IPS DF 6.9 (cell line): ENCODE results near the gene ZNF91.
A peak's percentile ranks its signal among the peaks of the same experiment; 100 is the strongest.
"Not testable (repeated sequence)": the region's sequence is repeated elsewhere in the genome, so short reads cannot be mapped to it uniquely, and the experiment has no call there.

Experiments used
- DNase-seq: peaks from one replicate; pipeline ENCODE4 v3.0.0-alpha.2; 2013; ENCODE audit warnings: low read depth, low spot score
- H3K27ac ChIP-seq: one replicate; pipeline ENCODE4 v1.5.1; 2013; ENCODE audit warnings: low read length, control low read depth
- H3K27me3 ChIP-seq: 2 replicates; pipeline ENCODE4 v1.6.1; 2013; ENCODE audit warnings: mild to moderate bottlenecking, low read length; ENCODE audit not compliant: control insufficient read depth, insufficient read depth
- H3K36me3 ChIP-seq: 2 replicates; pipeline ENCODE4 v1.6.1; 2013; ENCODE audit warnings: low read length; ENCODE audit not compliant: control insufficient read depth, insufficient read depth
- H3K4me1 ChIP-seq: 2 replicates; pipeline ENCODE4 v1.6.1; 2013; ENCODE audit warnings: low read length; ENCODE audit not compliant: control insufficient read depth, insufficient read depth
- H3K4me3 ChIP-seq: 2 replicates; pipeline ENCODE4 v1.5.1; 2013; ENCODE audit warnings: mild to moderate bottlenecking, low read length
- H3K9me3 ChIP-seq: 2 replicates; pipeline ENCODE4 v1.6.1; 2013; ENCODE audit warnings: low read length, inconsistent platforms; ENCODE audit not compliant: control insufficient read depth, insufficient read depth
- WGBS: extraction: QIAGEN DNeasy Blood & Tissue Kit; methylation state at CpG from one replicate; pipeline ENCODE4 v1.1.7; 2013; ENCODE audit warnings: mixed read lengths, missing lambda C conversion rate; ENCODE audit not compliant: insufficient read length, insufficient coverage; 5-methylcytosine and 5-hydroxymethylcytosine counted together

Gene ZNF91

DNA sequence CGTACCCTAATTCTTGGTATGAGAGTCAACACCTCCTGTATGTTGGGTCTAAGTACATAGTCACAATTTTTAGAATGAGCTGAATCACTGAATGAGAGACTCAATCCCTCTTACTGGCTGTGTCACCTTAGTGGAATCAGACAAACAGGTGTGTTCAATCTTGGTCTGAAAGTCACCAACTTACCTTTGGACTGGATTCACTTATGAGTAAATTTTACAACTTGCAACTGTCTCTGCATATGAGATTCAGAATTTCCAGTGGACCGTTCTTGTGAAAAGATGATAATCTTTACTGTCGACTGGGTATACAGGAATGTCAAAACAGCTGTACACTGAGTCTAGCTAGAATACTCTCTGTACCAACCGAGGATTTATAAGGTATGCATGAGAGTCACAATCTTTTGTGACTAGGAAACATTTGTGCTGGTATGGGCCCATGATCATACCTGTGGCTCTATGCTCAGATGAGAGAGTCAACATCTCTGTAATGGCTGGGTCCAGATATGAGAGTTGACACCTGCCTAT lies 5.9 kb upstream of the ZNF91 start:
- H3K36me3 ChIP-seq, result peaks cover 21% of the 10 kb centered on the region; the same call in 1 of the 2 replicates
- DNase-seq, result no peak
- no CpG with 5 or more reads among the region's 4 CpGs for WGBS
- H3K9me3 ChIP-seq, result no peaks in the 10 kb centered on the region
- H3K4me3 ChIP-seq, result no peak overlapping the region
- no peak overlapping the region for H3K27ac ChIP-seq
- no peaks in the 10 kb centered on the region for H3K4me1 ChIP-seq
- no peaks in the 10 kb centered on the region for H3K27me3 ChIP-seq

DNA sequence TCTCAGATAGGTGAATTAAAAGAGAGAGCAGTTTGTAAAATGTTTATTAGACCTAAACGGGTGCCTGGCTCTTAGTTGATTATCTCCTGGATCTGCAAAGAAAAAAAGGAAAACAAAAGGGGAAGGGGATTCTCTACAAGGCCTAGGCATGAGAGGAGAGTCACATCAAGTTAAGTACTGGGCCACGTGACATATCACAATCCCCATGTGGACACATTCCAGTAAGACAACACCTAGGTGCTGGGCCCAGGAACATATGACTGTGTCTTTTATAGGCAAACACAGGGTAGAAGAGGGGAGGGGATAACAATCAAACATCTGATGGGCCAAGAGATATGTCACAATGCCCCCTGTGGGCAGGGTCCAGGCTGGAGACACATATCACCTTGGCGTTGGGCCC lies 4.2 kb upstream of the ZNF91 start:
- H3K9me3 ChIP-seq, result no peaks in the 10 kb centered on the region
- H3K4me3 ChIP-seq, result no peak overlapping the region
- peaks cover 18% of the 10 kb centered on the region; the same call in 1 of the 2 replicates for H3K36me3 ChIP-seq
- WGBS, result no CpG with 5 or more reads among the region's 3 CpGs
- no peak overlapping the region for H3K27ac ChIP-seq
- DNase-seq, result no peak
- no peaks in the 10 kb centered on the region for H3K27me3 ChIP-seq
- no peaks in the 10 kb centered on the region for H3K4me1 ChIP-seq

DNA sequence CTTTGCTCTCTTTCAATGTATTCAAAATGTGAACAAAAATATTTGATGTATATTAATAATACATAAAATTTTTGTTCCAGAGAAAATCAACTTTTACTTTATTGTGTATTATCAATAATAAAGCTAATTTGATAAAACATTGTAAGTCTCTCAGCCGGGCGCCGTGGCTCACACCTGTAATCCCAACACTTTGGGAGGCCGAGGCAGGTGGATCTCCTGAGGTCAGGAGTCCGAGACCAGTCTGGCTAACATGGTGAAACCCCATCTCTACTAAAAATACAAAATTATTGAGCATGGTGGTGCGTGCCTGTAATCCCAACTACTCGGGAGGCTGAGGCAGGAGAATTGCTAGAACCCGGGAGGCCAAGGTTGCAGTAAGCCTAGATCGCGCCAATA lies 449 bp upstream of the ZNF91 start:
- no CpG with 5 or more reads among the region's 10 CpGs for WGBS
- DNase-seq, H3K4me1 ChIP-seq, H3K36me3 ChIP-seq, H3K27ac ChIP-seq, H3K27me3 ChIP-seq, H3K4me3 ChIP-seq, H3K9me3 ChIP-seq: not testable (repeated sequence)

DNA sequence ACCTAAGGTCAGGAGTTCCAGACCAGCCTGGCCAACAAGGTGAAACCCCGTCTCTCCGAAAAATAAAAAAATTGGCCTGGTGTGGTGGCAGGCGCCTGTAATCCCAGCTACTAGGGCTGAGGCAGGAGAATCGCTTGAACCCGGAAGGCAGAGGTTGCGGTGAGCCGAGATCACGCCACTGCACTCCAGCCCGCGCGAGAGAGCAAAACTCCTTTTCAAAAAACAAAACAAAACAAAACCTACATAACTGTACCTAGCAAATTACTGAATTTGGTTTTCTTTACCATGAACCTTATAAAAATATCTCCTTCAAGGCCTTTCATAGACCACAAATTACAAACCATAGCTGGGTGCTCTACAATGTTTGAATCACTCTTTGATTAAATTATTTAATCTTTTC lies 760 bp downstream of the ZNF91 start:
- Histone ChIP-seq H3K9me3 (no peaks in the 10 kb centered on the region), H3K4me3 (peak overlapping the region; percentile 84; the same call in 1 of the 2 replicates), H3K27me3 (no peaks in the 10 kb centered on the region), H3K36me3 (0 out of 2 replicates have a peak, but pooled peaks cover 1% of the 10 kb centered on the region), H3K4me1 (no peaks in the 10 kb centered on the region), H3K27ac (no peak overlapping the region)
- no peak for DNase-seq
- WGBS, result no CpG with 5 or more reads among the region's 11 CpGs

DNA sequence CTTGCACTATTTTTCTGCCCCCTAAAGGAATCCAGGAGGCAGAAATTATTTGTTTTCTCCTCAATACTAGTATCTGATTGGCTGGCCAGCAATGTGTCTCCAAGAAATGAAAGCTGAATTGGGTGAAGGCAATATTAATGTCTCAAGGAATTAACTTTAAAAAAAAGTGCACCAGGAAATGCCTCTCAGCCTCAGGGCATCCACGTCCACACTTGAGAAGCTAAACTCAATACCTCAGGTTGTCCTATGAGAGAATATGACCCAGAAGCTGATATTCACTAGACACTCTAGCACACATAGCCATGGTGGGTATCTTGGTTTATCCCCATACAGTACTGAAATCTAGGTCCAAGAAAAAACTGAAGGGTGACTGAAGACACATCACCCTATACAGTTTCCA lies 2.1 kb downstream of the ZNF91 start:
- H3K4me1 ChIP-seq, result no peaks in the 10 kb centered on the region
- no peak overlapping the region for H3K27ac ChIP-seq
- WGBS, result no CpG with 5 or more reads among the region's 1 CpG
- H3K9me3 ChIP-seq, result no peaks in the 10 kb centered on the region
- H3K27me3 ChIP-seq, result no peaks in the 10 kb centered on the region
- no peak for DNase-seq
- no peaks in the 10 kb centered on the region for H3K36me3 ChIP-seq
- H3K4me3 ChIP-seq, result no peak overlapping the region

DNA sequence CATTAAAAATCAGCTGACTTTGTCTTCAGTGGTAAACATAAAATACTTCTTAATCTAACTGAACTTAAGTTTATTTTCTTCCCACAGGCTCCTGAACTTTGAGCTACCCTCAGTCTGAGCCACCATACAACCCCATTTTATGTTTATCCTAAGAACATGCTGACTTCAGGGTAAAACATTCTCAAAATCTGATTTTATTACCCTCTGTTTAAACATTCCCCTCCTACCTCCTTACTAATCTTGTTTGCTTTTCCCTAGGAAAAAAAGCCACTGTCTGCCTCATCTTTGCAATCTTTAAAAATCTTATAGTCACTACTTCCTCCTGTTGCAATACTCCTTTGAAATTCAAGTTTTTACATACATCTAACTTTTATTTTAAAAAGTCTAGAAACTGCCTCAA lies 4.0 kb downstream of the ZNF91 start:
- Histone ChIP-seq H3K36me3 (no peaks in the 10 kb centered on the region), H3K9me3 (no peaks in the 10 kb centered on the region), H3K4me3 (no peak overlapping the region), H3K27me3 (no peaks in the 10 kb centered on the region), H3K4me1 (no peaks in the 10 kb centered on the region), H3K27ac (no peak overlapping the region)
- no peak for DNase-seq

DNA sequence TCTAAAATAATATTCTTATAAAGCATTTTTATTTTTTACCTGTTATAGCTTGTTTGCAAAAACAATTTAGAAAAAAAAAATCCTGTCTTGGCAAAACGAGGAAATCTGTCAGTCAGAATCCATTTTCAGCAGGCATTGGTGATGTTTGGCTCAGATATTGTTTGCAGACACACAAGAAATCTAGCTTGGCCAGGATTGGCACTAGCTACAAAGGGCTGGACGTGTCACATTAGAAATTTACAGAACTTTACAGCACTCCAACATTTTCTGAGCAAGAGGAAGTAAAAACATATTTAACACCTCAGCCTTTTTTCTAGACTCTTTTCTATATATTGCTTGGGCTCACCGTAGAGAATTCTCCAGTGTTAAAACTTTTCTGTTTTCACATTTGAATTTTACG lies 9.9 kb downstream of the ZNF91 start:
- Histone ChIP-seq H3K4me1 (no peaks in the 10 kb centered on the region), H3K36me3 (no peaks in the 10 kb centered on the region), H3K27ac (no peak overlapping the region), H3K27me3 (no peaks in the 10 kb centered on the region), H3K4me3 (no peak overlapping the region), H3K9me3 (no peaks in the 10 kb centered on the region)
- no CpG with 5 or more reads among the region's 4 CpGs for WGBS
- DNase-seq, result no peak

DNA sequence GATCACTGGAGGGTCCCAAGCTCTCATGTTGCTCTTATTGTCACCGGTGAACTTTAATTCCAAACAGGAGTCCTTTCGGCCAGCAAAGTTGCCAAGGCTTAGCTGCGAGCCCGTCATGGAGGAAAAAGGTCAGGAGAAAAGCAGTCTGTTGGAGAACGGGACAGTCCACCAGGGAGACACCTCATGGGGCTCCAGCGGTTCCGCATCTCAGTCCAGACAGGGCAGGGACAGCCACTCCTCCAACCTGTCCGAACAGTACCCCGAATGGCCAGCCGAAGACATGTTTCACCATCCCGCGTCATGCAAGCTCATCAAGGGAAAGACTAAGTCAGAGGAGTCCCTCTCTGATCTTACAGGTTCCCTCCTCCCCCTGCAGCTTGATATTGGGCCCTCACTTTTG lies 10.4 kb downstream of the ZNF91 start:
- Histone ChIP-seq H3K27ac (no peak overlapping the region), H3K4me3 (no peak overlapping the region), H3K9me3 (no peaks in the 10 kb centered on the region), H3K4me1 (no peaks in the 10 kb centered on the region), H3K27me3 (no peaks in the 10 kb centered on the region), H3K36me3 (no peaks in the 10 kb centered on the region)
- no peak for DNase-seq
- WGBS, result no CpG with 5 or more reads among the region's 12 CpGs

DNA sequence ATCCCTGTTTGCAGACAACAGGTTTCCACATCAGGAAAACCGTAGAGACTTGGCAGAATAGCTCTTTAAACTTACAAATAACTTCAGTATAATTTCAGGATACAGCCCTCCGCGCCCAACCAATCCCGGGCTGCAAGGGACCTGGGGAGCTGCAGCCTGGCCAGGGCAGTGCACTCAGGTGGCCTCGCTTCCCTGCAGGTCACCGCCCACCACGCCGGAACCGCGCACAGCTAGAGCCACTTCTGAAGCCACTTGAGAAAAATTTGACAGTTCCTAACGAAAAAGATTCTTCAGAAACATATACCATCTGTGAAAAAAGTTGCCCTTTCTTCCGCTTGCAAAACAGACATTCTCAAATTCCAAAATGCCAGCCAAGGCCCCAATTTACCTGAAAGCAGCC lies 11.1 kb downstream of the ZNF91 start:
- Histone ChIP-seq H3K4me3 (no peak overlapping the region), H3K9me3 (no peaks in the 10 kb centered on the region), H3K27me3 (no peaks in the 10 kb centered on the region), H3K27ac (no peak overlapping the region), H3K4me1 (no peaks in the 10 kb centered on the region), H3K36me3 (no peaks in the 10 kb centered on the region)
- no CpG with 5 or more reads among the region's 12 CpGs for WGBS
- no peak for DNase-seq

DNA sequence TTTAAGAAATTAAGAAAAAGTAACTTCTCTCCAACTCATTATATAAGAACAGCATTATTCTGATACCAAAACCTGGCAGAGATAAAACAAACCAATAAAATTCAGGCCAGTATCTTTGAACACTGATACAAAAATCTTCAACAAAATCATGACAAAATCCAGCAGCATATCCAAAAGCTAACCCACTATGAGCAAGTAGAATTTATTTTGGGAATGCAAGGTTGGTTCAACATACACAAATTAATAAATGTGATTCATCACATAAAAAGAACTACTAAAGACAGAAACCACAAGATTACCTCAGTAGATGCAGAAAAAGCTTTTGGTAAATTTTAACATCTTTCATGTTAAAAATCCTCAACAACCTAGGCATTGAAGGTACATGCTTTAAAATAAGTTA lies 12.3 kb downstream of the ZNF91 start:
- Histone ChIP-seq H3K4me3 (no peak overlapping the region), H3K27me3 (no peaks in the 10 kb centered on the region), H3K27ac (no peak overlapping the region), H3K4me1 (no peaks in the 10 kb centered on the region), H3K36me3 (no peaks in the 10 kb centered on the region), H3K9me3 (no peaks in the 10 kb centered on the region)
- no peak for DNase-seq

DNA sequence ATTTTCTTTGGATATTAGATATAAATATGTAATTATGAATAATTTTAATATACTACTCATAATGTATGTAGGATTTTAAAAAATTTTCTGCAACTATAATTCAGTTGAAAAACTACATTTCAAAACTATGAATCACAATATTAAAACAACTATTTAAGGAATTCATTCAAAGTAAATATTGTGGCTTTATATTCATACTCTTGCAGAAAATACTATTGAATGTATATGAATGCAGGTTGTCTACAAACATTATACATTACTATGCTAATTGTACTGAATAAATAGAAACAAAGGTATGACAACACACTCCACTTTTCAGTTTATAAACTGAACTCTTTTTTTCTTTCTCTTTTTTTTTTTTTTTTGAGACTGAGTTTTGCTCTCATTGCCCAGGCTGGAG lies 14.2 kb downstream of the ZNF91 start:
- Histone ChIP-seq H3K36me3 (no peaks in the 10 kb centered on the region), H3K27me3 (no peaks in the 10 kb centered on the region), H3K9me3 (no peaks in the 10 kb centered on the region), H3K4me1 (no peaks in the 10 kb centered on the region), H3K4me3 (no peak overlapping the region), H3K27ac (no peak overlapping the region)
- no peak for DNase-seq
